ENCODE results near the gene PHIP. TPM values are rescaled to one million over a fixed set of nuclear protein-coding genes. Genes with fewer than 3 reads are reported as not detected.

Gene PHIP
- total RNA-seq, 1 experiment from 2014 or later, result 21.2 TPM

GRCh38 chr6:79076782-79077641 lies 1.0 kb downstream of the PHIP start:
- Histone ChIP-seq H3K4me3 (ENCODE audit: low read length) (peak overlapping the region; percentile 89), H3K4me1 (ENCODE audit: insufficient read depth, low read length) (peaks cover 11% of the 10 kb centered on the region; the same call in 1 of the 2 replicates), H3K9ac (ENCODE audit: low read length) (peak overlapping the region; percentile 71), H2AFZ (ENCODE audit: low read length) (peak overlapping the region; percentile 79), H3F3A (ENCODE audit: low read length, unreplicated experiment) (no peaks in the 10 kb centered on the region), H3K27ac (ENCODE audit: low read length) (peak overlapping the region; percentile 43), H4K20me1 (ENCODE audit: low read length) (0 out of 2 replicates have a peak, but pooled peaks cover 9% of the 10 kb centered on the region), H3K4me2 (ENCODE audit: low read length) (peak overlapping the region; percentile 96), H3K36me3 (ENCODE audit: low read depth, low read length) (no peaks in the 10 kb centered on the region; the same call in 1 of the 2 replicates), H3K79me2 (ENCODE audit: low read length) (peaks cover 51% of the 10 kb centered on the region), H3K9me2 (replicated peaks; ENCODE audit: low read length) (no peaks in the 10 kb centered on the region), H3K27me3 (ENCODE audit: low read length) (no peaks in the 10 kb centered on the region), H3K9me3 (ENCODE audit: low read length) (no peaks in the 10 kb centered on the region)
- intact Hi-C loops (cut with micrococcal nuclease), result loop anchor here (1.0 to 10.0 kb wide), 4 partner anchors 98 to 460 kb away; partner anchors contain the start of gene LCA5
- CTCF ChIA-PET, result no interaction called here
- TF ChIP-seq EZH2phosphoT487 (IDR thresholded peaks at IDR 0.05; ENCODE audit: borderline replicate concordance, low read length) (no peak), CTCF (conservative IDR thresholded peaks at IDR 0.05; ENCODE audit: low read depth, low read length) (no peak), EZH2 (IDR thresholded peaks at IDR 0.05; ENCODE audit: low read length, unreplicated experiment) (no peak)
- BruUV-seq (replicated peaks), result no TSS peak
- DNase-seq (peak; percentile 87), ATAC-seq (peak; percentile 71)
- POLR2A ChIA-PET (ENCODE audit: unreplicated experiment), result interaction anchor here (0.6 kb wide), 2 partner anchors 25 to 498 kb away, joined by 3 read pairs; no protein-coding TSS in a partner anchor

GRCh38 chr6:79076160-79076559 lies 1.9 kb downstream of the PHIP start:
- Histone ChIP-seq H4K20me1 (ENCODE audit: low read length) (0 out of 2 replicates have a peak, but pooled peaks cover 9% of the 10 kb centered on the region), H3K79me2 (ENCODE audit: low read length) (peaks cover 59% of the 10 kb centered on the region), H3K9ac (ENCODE audit: low read length) (peak overlapping the region; percentile 71), H3K36me3 (ENCODE audit: low read depth, low read length) (peaks cover 2% of the 10 kb centered on the region; the same call in 1 of the 2 replicates), H3K4me3 (ENCODE audit: low read length) (peak overlapping the region; percentile 89), H3K4me2 (ENCODE audit: low read length) (peak overlapping the region; percentile 96), H3K9me2 (replicated peaks; ENCODE audit: low read length) (no peaks in the 10 kb centered on the region), H3K9me3 (ENCODE audit: low read length) (no peaks in the 10 kb centered on the region), H3K27ac (ENCODE audit: low read length) (peak overlapping the region; percentile 43), H2AFZ (ENCODE audit: low read length) (peak overlapping the region; percentile 50; the same call in 1 of the 2 replicates), H3K27me3 (ENCODE audit: low read length) (no peaks in the 10 kb centered on the region), H3K4me1 (ENCODE audit: insufficient read depth, low read length) (peaks cover 11% of the 10 kb centered on the region; the same call in 1 of the 2 replicates), H3F3A (ENCODE audit: low read length, unreplicated experiment) (no peaks in the 10 kb centered on the region)
- intact Hi-C loops (cut with micrococcal nuclease), result loop anchor here (2.0 to 10.0 kb wide), 3 partner anchors 99 to 461 kb away; partner anchors contain the start of gene LCA5
- CTCF ChIA-PET, result no interaction called here
- TF ChIP-seq CTCF (conservative IDR thresholded peaks at IDR 0.05; ENCODE audit: low read depth, low read length), result no peak
- no peak for TF ChIP-seq EZH2 (IDR thresholded peaks at IDR 0.05; ENCODE audit: low read length, unreplicated experiment)
- TF ChIP-seq EZH2phosphoT487 (IDR thresholded peaks at IDR 0.05; ENCODE audit: borderline replicate concordance, low read length), result no peak
- no peak for DNase-seq
- TSS peak; percentile 39 for BruUV-seq (replicated peaks)
- ATAC-seq, result no peak
- POLR2A ChIA-PET (ENCODE audit: unreplicated experiment), result interaction anchor here (0.6 kb wide), 1 partner anchor 24 kb away, joined by 3 read pairs; no protein-coding TSS in a partner anchor

Data from PC-3 (cell line).